Measurements from ENCODE around the gene RETREG1.

- TF ChIP-seq CTCF (conservative IDR thresholded peaks at IDR 0.05; ENCODE audit: low read depth, low read length) (no peak), EZH2 (IDR thresholded peaks at IDR 0.05; ENCODE audit: borderline replicate concordance, low read depth, low read length, poor library complexity, severe bottlenecking) (no peak)
Measured at GRCh38 chr5:16586556-16586955, 30.2 kb downstream of the RETREG1 start.
